GM12891 (cell line): ENCODE measurements around the gene RCE1.

ENCODE experiments used
- DNase-seq: peaks from one replicate; pipeline ENCODE4 v3.0.0; 2011; ENCODE audit warnings: low spot score; ENCODE audit not compliant: insufficient read length
- FAIRE-seq: peaks from 2 replicates; lab custom pipeline; 2011; peaks lifted over from hg19 to GRCh38; lab: Jason Lieb, UNC
- PAX5 ChIP-seq: IDR thresholded peaks from 2 replicates; pipeline ENCODE4 v1.6.1; 2011; ENCODE audit warnings: low read length, moderate library complexity, mild to moderate bottlenecking; ENCODE audit not compliant: insufficient read depth, severe bottlenecking
- POLR2A ChIP-seq: IDR thresholded peaks from 2 replicates; pipeline ENCODE4 v1.6.1; 2011; ENCODE audit warnings: low read depth, low read length, control low read depth
- POLR2AphosphoS5 ChIP-seq: IDR thresholded peaks from 2 replicates; pipeline ENCODE4 v1.6.1; 2011; ENCODE audit warnings: low read depth, low read length, control low read depth
- POU2F2 ChIP-seq: IDR thresholded peaks from 2 replicates; pipeline ENCODE4 v1.6.1; 2011; ENCODE audit warnings: low read depth, mild to moderate bottlenecking, control low read depth, low read length, moderate library complexity
- SPI1 ChIP-seq: IDR thresholded peaks from 2 replicates; pipeline ENCODE4 v1.6.1; 2011; ENCODE audit warnings: low read depth, low read length, control low read depth
- TAF1 ChIP-seq: IDR thresholded peaks from 2 replicates; pipeline ENCODE4 v1.6.1; 2011; ENCODE audit warnings: low read depth, low read length, control low read depth

Gene RCE1

GRCh38 chr11:66852466-66853241 lies 9.4 kb downstream of the RCE1 start:
- no peak for DNase-seq
- TF ChIP-seq POU2F2 (no peak), POLR2A (no peak), SPI1 (no peak)
- no peak for FAIRE-seq

- no peak for TF ChIP-seq SPI1
- TF ChIP-seq PAX5: no peak
- no peak for TF ChIP-seq POU2F2
- no peak for TF ChIP-seq POLR2AphosphoS5
- no peak for TF ChIP-seq TAF1
- TF ChIP-seq POLR2A: no peak
- FAIRE-seq: no peak
- no peak for DNase-seq
Measured at GRCh38 chr11:66853242-66854229, 10.3 kb downstream of the RCE1 start.

GRCh38 chr11:66854231-66854661 lies 11.0 kb downstream of the RCE1 start:
- no peak for DNase-seq
- FAIRE-seq: no peak
- TF ChIP-seq TAF1 (no peak), SPI1 (no peak), POLR2A (no peak), POU2F2 (no peak), POLR2AphosphoS5 (no peak), PAX5 (no peak)

- TF ChIP-seq POLR2A (no peak), SPI1 (no peak), TAF1 (no peak), PAX5 (no peak), POLR2AphosphoS5 (no peak), POU2F2 (no peak)
- DNase-seq (no peak), FAIRE-seq (no peak)
Measured at GRCh38 chr11:66854729-66855211, 11.5 kb downstream of the RCE1 start.

- peak; percentile 99 for FAIRE-seq
Measured at GRCh38 chr11:66855574-66856495, 12.6 kb downstream of the RCE1 start.

GRCh38 chr11:66856496-66857233 lies 13.4 kb downstream of the RCE1 start, which contains the start of gene LRFN4:
Gene LRFN4, plus strand, starts transcription at chr11:66857064. Its CDS starts 681 bp downstream, at chr11:66857745.
- no peak for TF ChIP-seq POLR2A
- no peak for TF ChIP-seq TAF1
- TF ChIP-seq POU2F2: no peak
- no peak for TF ChIP-seq POLR2AphosphoS5
- TF ChIP-seq PAX5: no peak
- TF ChIP-seq SPI1: no peak
- DNase-seq (peak; percentile 80), FAIRE-seq (no peak)

More at GRCh38 chr11:66855574-66856495, 12.6 kb downstream of the RCE1 start:
- peak; percentile 53 for TF ChIP-seq SPI1
- TF ChIP-seq POU2F2: no peak
- TF ChIP-seq TAF1: 0 out of 2 replicates have a peak, but pooled peaks have one; percentile 17
- TF ChIP-seq POLR2A: peak; percentile 69
- TF ChIP-seq POLR2AphosphoS5: peak; percentile 54; the same call in 1 of the 2 replicates
- peak; percentile 100 for DNase-seq

GRCh38 chr11:66857234-66857926 lies 14.1 kb downstream of the RCE1 start:
- DNase-seq (peak; percentile 60), FAIRE-seq (no peak)
- TF ChIP-seq POLR2A (no peak), POLR2AphosphoS5 (no peak), SPI1 (no peak), TAF1 (no peak), POU2F2 (no peak), PAX5 (no peak)

- DNase-seq (no peak), FAIRE-seq (no peak)
- no peak for TF ChIP-seq POLR2A
- no peak for TF ChIP-seq POLR2AphosphoS5
- no peak for TF ChIP-seq POU2F2
- TF ChIP-seq PAX5: no peak
Measured at GRCh38 chr11:66857927-66858185, 14.6 kb downstream of the RCE1 start.
